Thyroid gland (tissue), 4 donors: ENCODE data around the gene MCM5.

Source experiments
- POLR2A ChIP-seq, 2 donors: fragments of 450-650 bp; IDR thresholded peaks; one replicate each; pipeline ENCODE4 v1.6.1; 2017; ENCODE audit warnings: antibody characterized with exemption in 2 of 2, mild to moderate bottlenecking in 2 of 2, moderate library complexity in 1 of 2
- TF ChIP-seq, protein P1 (sequence below), 6 experiments: fragments of 200-600 bp in 3 of 6; fragments of 450-650 bp in 3 of 6; sonication (generic) in 3 of 6; IDR thresholded peaks; one replicate each; pipeline ENCODE4 v1.5.1; 2016 to 2019; ENCODE audit warnings: antibody characterized with exemption in 6 of 6, mild to moderate bottlenecking in 2 of 6, inconsistent platforms in 1 of 6, moderate library complexity in 1 of 6

DNA sequence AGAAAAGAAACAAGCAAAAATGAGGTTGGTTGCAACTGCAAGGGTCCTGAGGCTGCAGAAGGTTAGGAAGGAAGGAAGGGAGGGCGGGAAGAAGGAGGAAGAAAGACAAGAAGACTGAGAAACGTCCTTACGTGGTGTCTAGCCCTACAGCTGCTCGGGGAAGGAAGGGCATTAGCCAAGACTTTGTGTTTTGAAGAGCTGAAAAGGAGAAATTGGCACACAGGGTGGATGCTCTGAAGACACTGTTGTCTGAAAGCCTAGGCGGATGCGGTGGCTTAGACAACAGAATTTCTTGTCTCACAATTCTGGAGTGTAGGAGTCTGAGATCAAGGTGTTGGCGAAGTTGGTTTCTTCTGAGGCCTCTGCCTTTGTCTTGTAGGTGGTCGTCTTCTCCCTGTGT is 60.7 kb downstream of the MCM5 start:
- no peak for TF ChIP-seq POLR2A (IDR thresholded peaks at IDR 0.05)
- TF ChIP-seq, protein P1, sequence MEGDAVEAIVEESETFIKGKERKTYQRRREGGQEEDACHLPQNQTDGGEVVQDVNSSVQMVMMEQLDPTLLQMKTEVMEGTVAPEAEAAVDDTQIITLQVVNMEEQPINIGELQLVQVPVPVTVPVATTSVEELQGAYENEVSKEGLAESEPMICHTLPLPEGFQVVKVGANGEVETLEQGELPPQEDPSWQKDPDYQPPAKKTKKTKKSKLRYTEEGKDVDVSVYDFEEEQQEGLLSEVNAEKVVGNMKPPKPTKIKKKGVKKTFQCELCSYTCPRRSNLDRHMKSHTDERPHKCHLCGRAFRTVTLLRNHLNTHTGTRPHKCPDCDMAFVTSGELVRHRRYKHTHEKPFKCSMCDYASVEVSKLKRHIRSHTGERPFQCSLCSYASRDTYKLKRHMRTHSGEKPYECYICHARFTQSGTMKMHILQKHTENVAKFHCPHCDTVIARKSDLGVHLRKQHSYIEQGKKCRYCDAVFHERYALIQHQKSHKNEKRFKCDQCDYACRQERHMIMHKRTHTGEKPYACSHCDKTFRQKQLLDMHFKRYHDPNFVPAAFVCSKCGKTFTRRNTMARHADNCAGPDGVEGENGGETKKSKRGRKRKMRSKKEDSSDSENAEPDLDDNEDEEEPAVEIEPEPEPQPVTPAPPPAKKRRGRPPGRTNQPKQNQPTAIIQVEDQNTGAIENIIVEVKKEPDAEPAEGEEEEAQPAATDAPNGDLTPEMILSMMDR (IDR thresholded peaks at IDR 0.05) = no peak
